Suprapubic skin (tissue), 4 donors: Measurements from ENCODE around the gene UPF3B.

Experiments used
- CTCF ChIP-seq, 2 donors: fragments of 200-600 bp in 1 of 2; fragments of 450-650 bp in 1 of 2; sonication (generic) in 1 of 2; IDR thresholded peaks; one replicate each; pipeline ENCODE4 v1.5.1; 2016 to 2019; ENCODE audit warnings: antibody characterized with exemption in 2 of 2, mild to moderate bottlenecking in 1 of 2, moderate library complexity in 1 of 2
- EP300 ChIP-seq: sonication (generic); formaldehyde crosslinking; IDR thresholded peaks from one replicate; pipeline ENCODE4 v1.6.1; 2017; ENCODE audit warnings: antibody characterized with exemption
- POLR2A ChIP-seq, 2 donors: fragments of 450-650 bp; IDR thresholded peaks; one replicate each; pipeline ENCODE4 v1.6.1; 2017; ENCODE audit warnings: antibody characterized with exemption in 2 of 2, mild to moderate bottlenecking in 2 of 2, moderate library complexity in 2 of 2
- POLR2AphosphoS5 ChIP-seq, 3 donors: sonication (generic); formaldehyde crosslinking; IDR thresholded peaks; one replicate each; pipeline ENCODE4 v1.6.1; 2017; ENCODE audit warnings: antibody characterized with exemption in 3 of 3

- TF ChIP-seq CTCF (IDR thresholded peaks at IDR 0.05), result no peak
- no peak for TF ChIP-seq POLR2A (IDR thresholded peaks at IDR 0.05)
- no peak for TF ChIP-seq EP300
- TF ChIP-seq POLR2AphosphoS5 (IDR thresholded peaks at IDR 0.05), result no peak
These were observed 48.2 kb upstream of the UPF3B start for GRCh38 chrX:119900976-119901375.
